CD4-positive, alpha-beta T cell treated with Interferon alpha-2 for 1 hour (primary cell): Measurements from ENCODE around the gene SPATA20.

Experiments used
- DNase-seq, 2 donors: peaks; one replicate each; pipeline ENCODE4 v3.0.0-alpha.2; 2020 to 2022

The SPATA20 gene

DNA sequence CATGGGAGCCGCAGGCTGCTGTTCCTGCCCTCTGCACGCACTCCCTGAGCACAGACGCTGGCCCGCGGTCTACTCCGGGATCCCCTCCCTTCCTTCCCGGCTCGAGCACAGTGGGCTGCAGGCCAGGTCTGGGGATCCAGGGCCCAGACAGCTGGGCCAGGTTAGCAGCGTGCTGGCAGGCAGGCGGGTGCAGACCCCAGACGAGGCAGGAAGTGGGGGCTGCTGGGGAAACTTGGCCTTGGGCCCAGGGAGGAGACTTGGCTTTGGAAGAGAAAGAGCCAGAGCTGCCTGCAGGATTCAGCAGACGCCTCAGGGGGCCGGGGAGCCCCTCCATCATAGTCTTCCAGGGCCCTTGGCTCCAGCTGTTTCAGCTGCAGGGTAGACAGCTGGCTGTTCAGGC, 57.5 kb downstream of the SPATA20 start:
- no peak for DNase-seq

DNA sequence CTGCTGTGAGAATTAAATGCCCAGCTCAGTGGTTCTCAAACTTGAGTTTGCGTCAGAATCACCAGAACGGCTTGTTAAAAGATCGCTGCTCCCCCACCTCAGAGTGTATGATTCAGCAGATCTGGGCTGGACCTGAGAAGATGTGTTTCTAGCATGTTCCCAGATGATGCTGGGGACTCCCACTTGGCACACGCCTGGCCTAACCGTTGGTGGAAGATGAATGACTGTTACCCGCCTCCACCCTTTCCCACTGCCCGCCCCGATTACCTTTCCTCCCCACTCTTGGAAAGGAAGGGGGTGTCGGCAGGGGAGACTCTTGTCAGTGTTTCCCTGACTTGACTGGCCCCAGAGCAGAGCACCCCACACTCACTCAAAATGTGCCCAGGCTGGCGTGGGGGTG, 58.5 kb downstream of the SPATA20 start:
- DNase-seq, result no peak
